Bronchial epithelial cell (primary cell): ENCODE measurements around the gene CDK14. TPM values are rescaled to one million over a fixed set of nuclear protein-coding genes. Genes with fewer than 3 reads are reported as not detected.

ENCODE experiments used
- DNase-seq: peaks from one replicate; pipeline ENCODE4 v3.0.0-alpha.2; 2010; ENCODE audit warnings: low read depth
- FAIRE-seq: peaks from 2 replicates; lab custom pipeline; 2011; peaks lifted over from hg19 to GRCh38; lab: Jason Lieb, UNC
- H3K27me3 ChIP-seq: 2 replicates; pipeline ENCODE4 v1.5.1; 2011; ENCODE audit warnings: low read length; ENCODE audit not compliant: control insufficient read depth, insufficient read depth
- H3K36me3 ChIP-seq: 2 replicates; pipeline ENCODE4 v1.5.1; 2011; ENCODE audit warnings: low read length; ENCODE audit not compliant: control insufficient read depth, insufficient read depth
- H3K4me3 ChIP-seq: 2 replicates; pipeline ENCODE4 v1.5.1; 2011; ENCODE audit warnings: mild to moderate bottlenecking, low read depth, low read length, control low read depth
- CTCF ChIP-seq: IDR thresholded peaks from 2 replicates; pipeline ENCODE4 v1.5.1; 2011; ENCODE audit warnings: mild to moderate bottlenecking, moderate library complexity, low read length, control low read depth, inconsistent platforms; ENCODE audit not compliant: insufficient read depth, severe bottlenecking
- total RNA-seq: library from RNA; depleted of rRNA; stranded (reverse); fragments of >200 nt; gene quantifications from 2 replicates; pipeline ENCODE4 v1.2.1, GENCODE V29; 2014

The CDK14 gene
- total RNA-seq, 1 donor from 2014 or later = 8.7 TPM

DNA sequence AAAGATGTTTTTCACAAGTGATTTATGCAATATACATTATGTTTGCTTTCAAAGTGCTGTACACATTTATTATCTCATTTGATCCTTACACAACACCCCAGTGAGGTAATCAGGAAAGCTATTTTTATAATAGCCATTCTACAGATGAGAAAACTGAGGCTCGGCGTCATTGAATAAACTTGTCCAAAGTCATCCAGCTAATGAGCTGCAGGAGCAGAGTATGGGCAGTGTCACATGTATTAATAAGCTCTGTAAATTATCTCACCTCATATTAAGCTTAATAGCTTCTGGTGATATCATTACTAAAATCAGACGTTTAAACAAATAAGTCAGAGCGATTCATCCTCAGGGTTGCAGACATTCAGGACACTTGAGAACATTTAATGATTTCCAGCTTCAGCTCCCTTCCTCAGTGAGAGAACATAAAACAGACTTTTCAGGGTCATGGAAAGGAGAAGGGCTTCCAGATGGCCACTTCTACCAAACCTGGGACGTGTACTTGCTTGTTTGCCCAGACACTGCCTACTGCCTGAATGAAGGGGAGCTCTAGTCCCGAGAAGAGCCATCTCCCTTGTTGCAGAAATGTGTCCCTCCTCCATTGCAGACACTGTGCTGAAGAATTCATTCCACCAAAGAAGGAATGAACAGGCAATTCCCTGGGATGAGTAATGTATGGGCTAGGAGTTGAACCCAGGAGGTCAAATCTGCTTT, 647.6 kb downstream of the CDK14 start:
- Histone ChIP-seq H3K36me3 (no peaks in the 10 kb centered on the region), H3K27me3 (no peaks in the 10 kb centered on the region), H3K4me3 (no peak overlapping the region)
- DNase-seq (no peak), FAIRE-seq (no peak)
- no peak for TF ChIP-seq CTCF

GRCh38 chr7:91247500-91247899, 651.4 kb downstream of the CDK14 start:
- no peaks in the 10 kb centered on the region for H3K36me3 ChIP-seq
- DNase-seq (no peak), FAIRE-seq (no peak)
- TF ChIP-seq CTCF = no peak
- no peaks in the 10 kb centered on the region for H3K27me3 ChIP-seq
- no peak overlapping the region for H3K4me3 ChIP-seq

DNA sequence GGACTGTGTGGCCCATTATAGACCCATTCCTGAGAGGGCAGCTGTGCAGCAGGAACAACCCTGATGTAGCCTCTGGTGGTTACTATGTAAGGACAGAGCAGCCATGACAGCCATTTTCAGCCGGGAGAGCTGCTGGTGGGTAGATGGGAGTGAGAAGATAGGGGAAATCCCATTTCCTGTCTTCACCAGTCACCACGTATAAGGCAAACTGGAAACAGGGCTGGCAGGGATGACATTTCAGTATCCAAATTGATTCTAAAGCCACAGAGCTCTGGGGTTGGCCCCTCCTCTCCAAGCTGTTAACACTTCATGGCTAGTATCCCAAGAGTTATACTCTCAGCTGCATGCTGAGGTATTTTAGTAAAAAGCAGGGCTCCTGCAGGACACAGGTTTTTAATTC, 652.9 kb downstream of the CDK14 start:
- Histone ChIP-seq H3K4me3 (no peak overlapping the region), H3K27me3 (no peaks in the 10 kb centered on the region), H3K36me3 (no peaks in the 10 kb centered on the region)
- TF ChIP-seq CTCF = no peak
- FAIRE-seq (no peak), DNase-seq (no peak)

GRCh38 chr7:91249506-91250233, 653.5 kb downstream of the CDK14 start:
- no peak for TF ChIP-seq CTCF
- FAIRE-seq (no peak), DNase-seq (peak; percentile 90)
- H3K36me3 ChIP-seq = no peaks in the 10 kb centered on the region
- H3K27me3 ChIP-seq = no peaks in the 10 kb centered on the region
- H3K4me3 ChIP-seq = no peak overlapping the region

GRCh38 chr7:91250706-91251105, 654.6 kb downstream of the CDK14 start:
- no peak for FAIRE-seq
- TF ChIP-seq CTCF = no peak
- no peak overlapping the region for H3K4me3 ChIP-seq
- DNase-seq = no peak
- no peaks in the 10 kb centered on the region for H3K36me3 ChIP-seq
- no peaks in the 10 kb centered on the region for H3K27me3 ChIP-seq
